HG03378 (cell line): ENCODE results near the gene RNU6-1.

Source experiments
- ATAC-seq: cut with Tn5 transposase; IDR thresholded peaks from one replicate; pipeline ENCODE4 v1.9.1; 2021; ENCODE audit warnings: mild to moderate bottlenecking, moderate library complexity; ENCODE audit not compliant: unreplicated experiment

The RNU6-1 gene

GRCh38 chr15:67803996-67804843, 35.6 kb downstream of the RNU6-1 start:
- no peak for ATAC-seq

GRCh38 chr15:67803299-67803698, 36.5 kb downstream of the RNU6-1 start:
- ATAC-seq: no peak

GRCh38 chr15:67801926-67802914, 37.6 kb downstream of the RNU6-1 start:
- no peak for ATAC-seq

DNA sequence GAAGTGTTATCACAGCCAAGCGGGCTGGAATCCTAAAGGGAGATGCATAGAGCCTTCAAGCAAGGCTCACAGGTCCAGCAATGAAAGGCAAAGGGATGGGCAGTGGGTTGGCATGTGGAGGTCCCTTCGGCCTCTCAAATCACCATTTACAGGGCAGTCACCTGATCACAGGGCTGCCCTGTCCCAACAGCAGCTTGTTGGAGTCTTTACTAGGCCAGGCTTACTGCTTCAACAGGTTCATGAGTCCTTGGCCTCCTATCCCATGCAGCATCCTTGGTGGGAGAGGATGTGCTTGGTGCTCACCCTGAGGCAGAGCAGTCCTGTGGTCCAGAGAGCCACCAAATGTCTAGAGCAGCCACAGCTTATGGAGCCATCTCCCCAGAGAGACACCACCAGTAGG, 38.7 kb downstream of the RNU6-1 start:
- no peak for ATAC-seq

DNA sequence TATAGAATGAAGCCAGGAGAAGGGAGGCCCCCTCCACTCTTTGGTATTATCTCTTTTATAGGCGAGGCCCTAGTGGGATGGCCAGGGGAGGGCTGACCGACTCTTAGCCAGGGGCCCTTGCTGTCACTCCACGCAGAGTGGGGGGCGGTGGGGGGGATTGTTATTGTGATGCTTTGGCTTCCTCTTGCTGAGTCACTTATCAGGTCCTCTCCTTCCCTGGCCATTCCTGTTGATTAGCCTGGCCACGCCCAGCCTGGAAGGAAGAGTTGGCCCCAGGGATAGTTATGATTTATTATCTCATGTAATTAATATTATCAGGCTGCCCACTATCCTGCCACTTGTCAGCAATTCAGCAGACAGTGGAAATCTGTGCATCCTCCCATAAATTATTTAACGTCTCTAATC, 40.0 kb downstream of the RNU6-1 start:
- ATAC-seq: no peak

GRCh38 chr15:67796196-67797127, 43.4 kb downstream of the RNU6-1 start:
- ATAC-seq: no peak

- no peak for ATAC-seq
These were observed 44.8 kb downstream of the RNU6-1 start for GRCh38 chr15:67794832-67795574.

GRCh38 chr15:67792250-67792942, 47.4 kb downstream of the RNU6-1 start:
- ATAC-seq: no peak

DNA sequence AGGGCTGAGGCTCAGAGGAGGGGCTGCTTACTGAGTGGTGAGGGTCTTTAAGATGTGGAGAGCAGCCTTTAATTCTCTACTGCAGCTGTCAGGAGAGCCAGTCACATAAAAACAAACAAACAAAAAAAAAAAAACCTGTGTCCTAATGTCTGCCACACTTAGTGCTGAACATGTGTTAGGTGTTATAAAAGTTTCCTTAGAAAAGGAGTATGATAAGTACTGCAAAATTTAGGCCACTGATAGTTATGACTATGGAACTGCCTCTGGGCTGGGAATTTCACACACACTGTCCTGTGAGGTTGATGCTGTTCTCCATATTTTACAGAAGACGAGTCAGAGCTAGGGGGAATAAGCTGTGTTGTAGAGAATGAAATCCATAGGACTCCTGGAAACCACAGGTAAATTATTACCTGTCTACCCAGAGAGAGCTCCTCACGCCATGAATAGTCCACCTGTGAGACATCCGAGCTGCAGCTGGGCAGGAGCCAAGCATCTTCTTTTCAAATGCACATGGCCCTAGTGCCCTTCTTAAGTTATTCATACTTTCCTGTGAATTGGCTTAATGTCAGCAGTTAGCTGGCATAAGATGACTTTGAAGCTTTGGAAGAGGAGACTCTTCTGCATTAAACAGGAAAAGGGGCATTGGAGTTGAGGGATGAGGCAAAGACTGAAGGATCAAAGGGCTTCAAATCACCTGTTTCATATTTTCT, 49.1 kb downstream of the RNU6-1 start:
- ATAC-seq: no peak
